ENCODE data around the gene DLX1. TPM values are rescaled to one million over a fixed set of nuclear protein-coding genes. Genes with fewer than 3 reads are reported as not detected.

DLX1 gene
- total RNA-seq, 3 donors from 2014 or later, result 0.29 TPM; not detected in 2

GRCh38 chr2:172081221-172082022 is 3.9 kb upstream of the DLX1 start:
- H3K36me3 ChIP-seq, result no peaks in the 10 kb centered on the region
- intact Hi-C loops (cut with DNase I; ENCODE audit: low total_unique reads), result no loop called here
- peaks cover 8 to 19% of the 10 kb centered on the region in 2 donors for H3K4me1 ChIP-seq
- no peak for DNase-seq (ENCODE audit: low spot score in 2 of 2)
- H3K9me3 ChIP-seq, result peaks cover 0 to 6% of the 10 kb centered on the region in 2 donors
- no peak overlapping the region for H3K4me3 ChIP-seq
- H3K27ac ChIP-seq, result no peak overlapping the region
- H3K27me3 ChIP-seq, result peaks cover 14 to 61% of the 10 kb centered on the region in 2 donors
- TF ChIP-seq POLR2AphosphoS5 (IDR thresholded peaks at IDR 0.05) (no peak), CTCF (IDR thresholded peaks at IDR 0.05) (no peak), POLR2A (IDR thresholded peaks at IDR 0.05) (no peak)

DNA sequence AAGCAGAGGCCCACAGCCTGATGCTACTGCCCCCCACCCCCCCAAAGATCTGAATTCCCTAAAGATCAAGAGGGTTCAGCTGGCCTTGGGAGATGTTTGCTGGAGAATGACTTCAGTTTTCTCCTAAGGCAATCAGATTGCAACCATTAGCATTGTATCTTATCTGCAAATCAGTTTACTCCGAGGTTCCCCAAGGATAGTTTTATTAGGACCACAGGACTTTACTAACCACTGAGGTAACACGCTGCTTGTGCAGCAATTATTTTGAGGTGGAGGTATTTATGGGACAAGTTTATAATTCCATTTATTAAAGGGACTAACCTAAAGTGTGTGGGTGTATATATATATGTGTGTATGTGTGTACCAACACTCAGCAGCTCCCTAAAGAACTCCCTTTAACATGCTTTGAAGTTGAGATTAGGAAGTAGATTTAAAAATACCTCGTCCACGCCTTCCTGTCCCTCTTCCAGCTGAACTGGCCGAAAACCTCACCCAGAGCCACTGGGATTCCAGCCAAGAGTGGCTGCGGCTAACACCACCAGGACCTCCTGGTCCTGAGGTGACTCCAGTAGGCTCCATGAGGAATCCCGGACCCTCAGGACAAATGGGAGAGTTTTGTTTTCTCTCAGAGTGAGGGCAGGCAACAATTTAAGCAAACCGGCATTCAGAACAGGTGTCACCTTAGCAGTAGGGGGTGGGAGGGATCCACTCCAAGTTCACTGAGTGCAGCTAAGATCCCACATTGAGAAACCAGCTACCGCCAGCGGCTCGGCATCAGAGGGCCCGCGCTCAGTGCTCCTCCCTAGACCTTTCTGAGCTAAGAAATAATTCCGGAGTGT is 3.0 kb upstream of the DLX1 start:
- intact Hi-C loops (cut with DNase I; ENCODE audit: low total_unique reads), result no loop called here
- Histone ChIP-seq H3K27me3 (peaks cover 18 to 70% of the 10 kb centered on the region in 2 donors), H3K4me3 (no peak overlapping the region), H3K9me3 (peaks cover 0 to 6% of the 10 kb centered on the region in 2 donors), H3K4me1 (peaks cover 8 to 25% of the 10 kb centered on the region in 2 donors), H3K27ac (no peak overlapping the region), H3K36me3 (no peaks in the 10 kb centered on the region)
- no peak for TF ChIP-seq POLR2AphosphoS5 (IDR thresholded peaks at IDR 0.05)
- no peak for DNase-seq (ENCODE audit: low spot score in 2 of 2)

DNA sequence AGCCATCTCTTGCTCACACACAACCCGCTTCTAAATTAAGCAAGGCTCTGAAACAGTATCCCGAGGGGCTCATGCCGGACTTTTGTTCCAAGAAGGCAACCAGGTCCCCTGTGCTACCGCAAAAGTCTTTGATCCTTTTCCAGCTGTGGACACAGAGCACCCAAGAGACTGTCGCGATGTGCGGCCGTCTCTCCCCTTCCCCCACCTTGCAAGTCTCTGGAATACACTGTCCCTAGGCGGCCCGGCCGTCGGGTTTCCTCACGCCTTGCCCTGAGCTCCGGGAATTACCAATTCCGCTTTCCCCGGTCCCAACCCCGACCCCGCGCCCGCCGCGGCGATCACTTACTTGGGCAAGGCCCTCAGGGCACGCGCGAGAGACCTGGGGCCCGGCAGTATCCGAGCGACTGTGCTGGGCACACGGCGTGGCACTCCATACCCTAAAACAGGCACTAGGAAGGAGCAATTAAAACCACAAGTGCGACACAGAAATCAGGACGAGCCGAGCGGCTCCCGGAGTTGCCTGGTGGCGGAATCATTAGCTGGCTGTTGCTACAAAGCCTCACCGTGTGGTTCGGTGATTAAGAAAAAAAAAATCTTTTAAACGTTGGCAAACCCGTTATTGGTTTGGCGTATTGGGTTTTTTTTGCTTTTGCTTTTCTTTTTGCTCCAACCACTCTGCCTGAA is 2.2 kb upstream of the DLX1 start:
- Histone ChIP-seq H3K27ac (no peak overlapping the region), H3K4me3 (no peak overlapping the region), H3K36me3 (no peaks in the 10 kb centered on the region), H3K27me3 (peaks cover 22 to 78% of the 10 kb centered on the region in 2 donors), H3K4me1 (peaks cover 8 to 25% of the 10 kb centered on the region in 2 donors), H3K9me3 (peaks cover 0 to 6% of the 10 kb centered on the region in 2 donors)
- DNase-seq (ENCODE audit: low spot score in 2 of 2), result no peak
- TF ChIP-seq POLR2A (IDR thresholded peaks at IDR 0.05) (no peak), POLR2AphosphoS5 (IDR thresholded peaks at IDR 0.05) (no peak), CTCF (IDR thresholded peaks at IDR 0.05) (no peak)
- intact Hi-C loops (cut with DNase I; ENCODE audit: low total_unique reads), result no loop called here

GRCh38 chr2:172083628-172084394 is 1.5 kb upstream of the DLX1 start:
- Histone ChIP-seq H3K9me3 (peaks cover 0 to 6% of the 10 kb centered on the region in 2 donors), H3K27me3 (peaks cover 22 to 85% of the 10 kb centered on the region in 2 donors), H3K4me3 (peak overlapping the region in 1 of 3 donors; percentile 70), H3K27ac (no peak overlapping the region), H3K4me1 (peaks cover 8 to 25% of the 10 kb centered on the region in 2 donors), H3K36me3 (no peaks in the 10 kb centered on the region)
- TF ChIP-seq CTCF (IDR thresholded peaks at IDR 0.05) (no peak), POLR2A (IDR thresholded peaks at IDR 0.05) (no peak), POLR2AphosphoS5 (IDR thresholded peaks at IDR 0.05) (no peak)
- DNase-seq (ENCODE audit: low spot score in 2 of 2), result no peak
- intact Hi-C loops (cut with DNase I; ENCODE audit: low total_unique reads), result no loop called here

GRCh38 chr2:172084395-172084644 is 987 bp upstream of the DLX1 start:
- no peak for TF ChIP-seq CTCF (IDR thresholded peaks at IDR 0.05)
- no peak for TF ChIP-seq POLR2A (IDR thresholded peaks at IDR 0.05)
- no peak for TF ChIP-seq POLR2AphosphoS5 (IDR thresholded peaks at IDR 0.05)
- Histone ChIP-seq H3K4me1 (peaks cover 8 to 25% of the 10 kb centered on the region in 2 donors), H3K27me3 (peaks cover 22 to 90% of the 10 kb centered on the region in 2 donors), H3K9me3 (peaks cover 0 to 6% of the 10 kb centered on the region in 2 donors), H3K36me3 (no peaks in the 10 kb centered on the region), H3K4me3 (peak overlapping the region in 2 of 3 donors; percentile 33 to 70), H3K27ac (no peak overlapping the region)
- intact Hi-C loops (cut with DNase I; ENCODE audit: low total_unique reads), result no loop called here
- DNase-seq (ENCODE audit: low spot score in 2 of 2), result no peak

All from breast epithelium (tissue), 4 donors.